ENCODE results near the gene ACOX3. TPM values are rescaled to one million over a fixed set of nuclear protein-coding genes. Genes with fewer than 3 reads are reported as not detected.

ACOX3 gene
- polyA plus RNA-seq, 1 of the 3 experiments (the other 2 are of a cell fraction), result 8.4 TPM

- no peak for TF ChIP-seq GABPA (IDR thresholded peaks at IDR 0.05; ENCODE audit: low read depth)
Observed at GRCh38 chr4:8453957-8454356, 13.4 kb upstream of the ACOX3 start (continued).

GRCh38 chr4:8451440-8452182 lies 11.1 kb upstream of the ACOX3 start:
- no peaks in the 10 kb centered on the region for H3K9me2 ChIP-seq
- no peak overlapping the region for H3K27ac ChIP-seq (ENCODE audit: low read depth in 2 of 2, low read length in 1 of 2)
- no peak overlapping the region for H3K9ac ChIP-seq
- no peak overlapping the region for H3K4me3 ChIP-seq (ENCODE audit: low read depth in 2 of 2, low read length in 1 of 2)
- peaks cover 22 to 60% of the 10 kb centered on the region in 2 experiments for H3K36me3 ChIP-seq (replicated peaks in 1 of 2; ENCODE audit: control insufficient read depth in 1 of 2, insufficient read depth in 2 of 2, low read length in 1 of 2)
- no peaks in the 10 kb centered on the region for H3F3A ChIP-seq (replicated peaks; ENCODE audit: insufficient read depth)
- DNase-seq, result no peak
- no peaks in the 10 kb centered on the region for H3K4me1 ChIP-seq (ENCODE audit: control insufficient read depth in 1 of 2, insufficient read depth in 2 of 2, low read depth in 1 of 2, low read length in 1 of 2)
- no peaks in the 10 kb centered on the region for H3K9me3 ChIP-seq
- H3K27me3 ChIP-seq (ENCODE audit: insufficient read depth), result no peaks in the 10 kb centered on the region
- WGBS (ENCODE audit: low lambda C conversion rate), result 95% methylated on average over 10 of the region's 11 CpGs
- no peak for TF ChIP-seq POLR2AphosphoS5 (IDR thresholded peaks at IDR 0.05; ENCODE audit: low read depth, low read length)
- no peak for TF ChIP-seq GABPA (IDR thresholded peaks at IDR 0.05; ENCODE audit: low read depth)
- no peak for TF ChIP-seq MAX (IDR thresholded peaks at IDR 0.05; ENCODE audit: low read depth)
- no peak for TF ChIP-seq TEAD4 (IDR thresholded peaks at IDR 0.05; ENCODE audit: borderline replicate concordance, insufficient read depth)
- no peak for TF ChIP-seq PBX3 (IDR thresholded peaks at IDR 0.05)
- no peak for TF ChIP-seq SIN3A (IDR thresholded peaks at IDR 0.05; ENCODE audit: borderline replicate concordance, low read depth, low read length)
- CTCF ChIA-PET, result interaction anchor here (1.1 to 1.5 kb wide), 3 partner anchors 8 to 42 kb away, joined by 3 to 4 read pairs (median 3); no protein-coding TSS in a partner anchor
- H4K20me1 ChIP-seq (ENCODE audit: insufficient read depth), result peaks cover 4% of the 10 kb centered on the region; the same call in 1 of the 2 replicates
- H2AFZ ChIP-seq (ENCODE audit: low read depth), result no peak overlapping the region
- POLR2A ChIA-PET, result no interaction called here
- no peak overlapping the region for H3K4me2 ChIP-seq
- peaks cover 8% of the 10 kb centered on the region for H3K79me2 ChIP-seq (ENCODE audit: insufficient read depth)

GRCh38 chr4:8446122-8446521 lies 5.6 kb upstream of the ACOX3 start:
- H3K9ac ChIP-seq, result no peak overlapping the region
- CTCF ChIA-PET, result interaction anchor here (1.3 to 1.8 kb wide), 2 partner anchors 17 to 23 kb away, joined by 3 to 6 read pairs; no protein-coding TSS in a partner anchor
- no peak for TF ChIP-seq FOSL2 (IDR thresholded peaks at IDR 0.05; ENCODE audit: borderline replicate concordance, low read depth)
- no peak for TF ChIP-seq EP300 (IDR thresholded peaks at IDR 0.05; ENCODE audit: borderline replicate concordance in 1 of 2, low read depth in 1 of 2, low read length in 1 of 2)
- no peak for TF ChIP-seq NFIC (IDR thresholded peaks at IDR 0.05; ENCODE audit: borderline replicate concordance)
- TF ChIP-seq TCF12 (IDR thresholded peaks at IDR 0.05), result no peak
- no peaks in the 10 kb centered on the region for H3K27me3 ChIP-seq (ENCODE audit: insufficient read depth)
- no peaks in the 10 kb centered on the region for H3F3A ChIP-seq (replicated peaks; ENCODE audit: insufficient read depth)
- no peak overlapping the region for H3K27ac ChIP-seq (ENCODE audit: low read depth in 2 of 2, low read length in 1 of 2)
- peaks cover 59% of the 10 kb centered on the region for H3K79me2 ChIP-seq (ENCODE audit: insufficient read depth)
- H3K4me3 ChIP-seq (ENCODE audit: low read depth in 2 of 2, low read length in 1 of 2), result no peak overlapping the region
- H3K4me1 ChIP-seq (ENCODE audit: control insufficient read depth in 1 of 2, insufficient read depth in 2 of 2, low read depth in 1 of 2, low read length in 1 of 2), result peaks cover 0 to 17% of the 10 kb centered on the region in 2 experiments; a peak in 3 of 4 replicates
- H3K36me3 ChIP-seq (replicated peaks in 1 of 2; ENCODE audit: control insufficient read depth in 1 of 2, insufficient read depth in 2 of 2, low read length in 1 of 2), result peaks cover 5 to 15% of the 10 kb centered on the region in 2 experiments
- H4K20me1 ChIP-seq (ENCODE audit: insufficient read depth), result peaks cover 14% of the 10 kb centered on the region; the same call in 1 of the 2 replicates
- WGBS (ENCODE audit: low lambda C conversion rate), result 72% methylated on average over 3 of the region's 3 CpGs
- H3K9me3 ChIP-seq, result no peaks in the 10 kb centered on the region
- H3K4me2 ChIP-seq, result no peak overlapping the region
- DNase-seq, result no peak
- H3K9me2 ChIP-seq, result no peaks in the 10 kb centered on the region
- POLR2A ChIA-PET, result no interaction called here
- no peak overlapping the region for H2AFZ ChIP-seq (ENCODE audit: low read depth)
